Neuronal stem cell (in vitro differentiated cells): ENCODE data around the gene TTL.

Source experiments
- DNase-seq: peaks from one replicate; pipeline ENCODE4 v3.0.0-alpha.2; 2013; ENCODE audit warnings: low spot score
- H2AFZ ChIP-seq: one replicate; pipeline ENCODE4 v1.6.1; 2013; ENCODE audit warnings: mild to moderate bottlenecking, low read length, inconsistent platforms
- H2AK5ac ChIP-seq: 2 replicates; pipeline ENCODE4 v1.6.1; 2013; ENCODE audit warnings: low read depth, mild to moderate bottlenecking, inconsistent platforms, low read length, moderate library complexity, mixed read lengths
- H2BK120ac ChIP-seq: 2 replicates; pipeline ENCODE4 v1.6.1; 2013; ENCODE audit warnings: low read depth, mild to moderate bottlenecking, inconsistent platforms, low read length, moderate library complexity, mixed read lengths
- H2BK12ac ChIP-seq: one replicate; pipeline ENCODE4 v1.6.1; 2013; ENCODE audit warnings: low read length, inconsistent platforms
- H2BK15ac ChIP-seq: 2 replicates; pipeline ENCODE4 v1.6.1; 2013; ENCODE audit warnings: mild to moderate bottlenecking, low read length, inconsistent platforms, mixed read lengths
- H2BK5ac ChIP-seq: one replicate; pipeline ENCODE4 v1.6.1; 2013; ENCODE audit warnings: inconsistent platforms, mild to moderate bottlenecking, low read length, moderate library complexity
- H3K14ac ChIP-seq: one replicate; pipeline ENCODE4 v1.6.1; 2013; ENCODE audit warnings: low read length, inconsistent platforms
- H3K18ac ChIP-seq: 2 replicates; pipeline ENCODE4 v1.6.1; 2013; ENCODE audit warnings: low read length, inconsistent platforms
- H3K23ac ChIP-seq: 2 replicates; pipeline ENCODE4 v1.6.1; 2013; ENCODE audit warnings: low read depth, mild to moderate bottlenecking, mixed read lengths, low read length, inconsistent platforms; ENCODE audit not compliant: poor library complexity
- H3K27ac ChIP-seq: replicated peaks from 3 replicates; pipeline ENCODE4 v1.5.1; 2013; ENCODE audit warnings: low read length, inconsistent platforms
- H3K27me3 ChIP-seq, 3 experiments: 2 replicates each; pipeline ENCODE4 v1.6.1; 2013; ENCODE audit warnings: low read length in 3 of 3, mild to moderate bottlenecking in 2 of 3, inconsistent platforms in 1 of 3, low read depth in 1 of 3, mixed read lengths in 1 of 3, moderate library complexity in 1 of 3; ENCODE audit not compliant: control insufficient read depth in 3 of 3, insufficient read depth in 3 of 3
- H3K36me3 ChIP-seq, 2 donors: replicated peaks in 1 of 2; 2 replicates each; pipeline ENCODE4 v1.6.1; 2013; ENCODE audit warnings: low read length in 2 of 2; ENCODE audit not compliant: control insufficient read depth in 2 of 2, insufficient read depth in 2 of 2
- H3K4ac ChIP-seq: 2 replicates; pipeline ENCODE4 v1.6.1; 2013; ENCODE audit warnings: inconsistent platforms, mild to moderate bottlenecking, low read length, moderate library complexity
- H3K4me1 ChIP-seq, 2 donors: 1 replicate in 1 of 2; 2 replicates in 1 of 2; pipeline ENCODE4 v1.6.1; 2013; ENCODE audit warnings: low read length in 2 of 2, low read depth in 1 of 2; ENCODE audit not compliant: control insufficient read depth in 2 of 2, insufficient read depth in 1 of 2
- H3K4me2 ChIP-seq: one replicate; pipeline ENCODE4 v1.6.1; 2013; ENCODE audit warnings: mild to moderate bottlenecking, low read length, inconsistent platforms; ENCODE audit not compliant: insufficient read depth, poor library complexity, severe bottlenecking
- H3K4me3 ChIP-seq, 2 donors: 2 replicates each; pipeline ENCODE4 v1.5.1; 2013; ENCODE audit warnings: low read length in 2 of 2, mild to moderate bottlenecking in 2 of 2, inconsistent platforms in 1 of 2, moderate library complexity in 1 of 2
- H3K79me1 ChIP-seq: one replicate; pipeline ENCODE4 v1.6.1; 2013; ENCODE audit warnings: low read depth, mild to moderate bottlenecking, inconsistent platforms, low read length, moderate library complexity
- H3K9ac ChIP-seq: one replicate; pipeline ENCODE4 v1.6.1; 2013; ENCODE audit warnings: mild to moderate bottlenecking, low read depth, low read length, inconsistent platforms; ENCODE audit not compliant: poor library complexity
- H3K9me3 ChIP-seq, 2 donors: replicated peaks in 1 of 2; 2 replicates each; pipeline versions ENCODE3 to v1.6.1; 2013; ENCODE audit warnings: low read length in 2 of 2, mild to moderate bottlenecking in 2 of 2, inconsistent platforms in 1 of 2, low read depth in 1 of 2, mixed read lengths in 1 of 2, moderate library complexity in 1 of 2; ENCODE audit not compliant: control insufficient read depth in 2 of 2, insufficient read depth in 1 of 2
- H4K8ac ChIP-seq: one replicate; pipeline ENCODE4 v1.6.1; 2013; ENCODE audit warnings: low read depth, mild to moderate bottlenecking, inconsistent platforms, low read length, moderate library complexity
- H4K91ac ChIP-seq: one replicate; pipeline ENCODE4 v1.6.1; 2013; ENCODE audit warnings: low read length, low read depth, mild to moderate bottlenecking, inconsistent platforms; ENCODE audit not compliant: poor library complexity
- WGBS, 2 donors: extraction: QIAGEN DNeasy Blood & Tissue Kit; methylation state at CpG; one replicate each; pipeline ENCODE4 v1.1.7; 2013; ENCODE audit warnings: missing lambda C conversion rate in 2 of 2, mixed read lengths in 1 of 2; ENCODE audit not compliant: insufficient read length in 2 of 2, insufficient replicate concordance in 1 of 2; ENCODE audit errors: extremely low coverage in 2 of 2; 5-methylcytosine and 5-hydroxymethylcytosine counted together

Gene TTL

DNA sequence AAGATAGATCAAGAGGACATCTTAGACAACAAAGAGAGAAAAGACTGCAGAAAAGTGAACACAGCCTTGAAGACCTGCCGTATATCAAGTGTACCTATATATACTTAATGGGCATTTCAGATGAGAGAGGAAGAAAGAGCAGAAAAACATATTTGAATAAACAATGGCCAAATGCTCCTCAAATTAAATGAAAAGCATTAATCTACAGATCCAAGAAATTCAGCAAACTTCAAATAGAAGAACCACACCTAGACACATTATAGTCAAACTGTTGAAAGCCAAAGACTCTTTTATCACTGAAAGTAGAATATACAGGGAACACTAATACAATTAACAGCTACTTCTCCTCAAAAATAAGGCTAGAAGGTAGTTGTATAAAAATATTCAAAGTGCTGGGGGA is 18.7 kb upstream of the TTL start:
- Histone ChIP-seq H3K4ac (no peak overlapping the region), H3K23ac (no peak overlapping the region), H3K9me3 (no peaks in the 10 kb centered on the region), H2AK5ac (no peak overlapping the region), H3K4me2 (no peak overlapping the region), H2BK5ac (no peak overlapping the region), H3K9ac (no peak overlapping the region), H3K27ac (no peak overlapping the region), H4K91ac (no peak overlapping the region), H3K4me1 (no peaks in the 10 kb centered on the region), H2BK12ac (no peak overlapping the region), H3K36me3 (no peaks in the 10 kb centered on the region), H3K4me3 (no peak overlapping the region), H2AFZ (no peak overlapping the region), H3K79me1 (no peaks in the 10 kb centered on the region), H2BK120ac (no peak overlapping the region), H3K27me3 (peaks cover 0 to 6% (median 0%) of the 10 kb centered on the region in 3 experiments), H2BK15ac (no peak overlapping the region), H3K18ac (no peak overlapping the region), H3K14ac (no peak overlapping the region), H4K8ac (no peak overlapping the region)
- WGBS, 2 donors = no CpG with 5 or more reads among the region's 1 CpG
- DNase-seq = no peak

DNA sequence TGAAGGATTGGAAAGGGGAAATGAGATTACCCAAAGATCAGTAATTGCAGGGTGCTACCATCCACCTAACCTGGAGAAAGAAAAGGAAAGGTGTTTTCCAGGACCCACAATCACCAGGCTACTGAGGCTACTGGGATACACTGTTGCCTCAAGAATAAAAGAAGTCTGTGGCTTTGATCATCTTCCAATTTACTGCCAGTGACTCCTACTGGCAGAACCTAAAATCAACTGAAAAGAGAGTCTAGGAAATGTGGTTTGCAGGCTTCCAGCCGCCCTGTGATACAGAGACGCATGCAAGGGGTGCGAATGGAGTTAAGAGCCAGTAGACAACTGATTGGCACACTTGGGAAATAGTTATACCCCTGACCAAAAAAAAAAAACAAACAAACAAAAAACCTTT is 16.6 kb upstream of the TTL start:
- Histone ChIP-seq H3K4me1 (no peaks in the 10 kb centered on the region), H4K91ac (no peak overlapping the region), H3K36me3 (no peaks in the 10 kb centered on the region), H3K4me2 (no peak overlapping the region), H2BK120ac (no peak overlapping the region), H2AFZ (no peak overlapping the region), H2AK5ac (no peak overlapping the region), H3K27ac (no peak overlapping the region), H3K27me3 (no peaks in the 10 kb centered on the region), H2BK15ac (no peak overlapping the region), H3K4ac (no peak overlapping the region), H2BK12ac (no peak overlapping the region), H4K8ac (no peak overlapping the region), H2BK5ac (no peak overlapping the region), H3K9ac (no peak overlapping the region), H3K4me3 (no peak overlapping the region), H3K9me3 (no peaks in the 10 kb centered on the region), H3K14ac (no peak overlapping the region), H3K79me1 (no peaks in the 10 kb centered on the region), H3K23ac (no peak overlapping the region), H3K18ac (no peak overlapping the region)
- no CpG with 5 or more reads among the region's 3 CpGs for WGBS, 2 donors
- DNase-seq = no peak

DNA sequence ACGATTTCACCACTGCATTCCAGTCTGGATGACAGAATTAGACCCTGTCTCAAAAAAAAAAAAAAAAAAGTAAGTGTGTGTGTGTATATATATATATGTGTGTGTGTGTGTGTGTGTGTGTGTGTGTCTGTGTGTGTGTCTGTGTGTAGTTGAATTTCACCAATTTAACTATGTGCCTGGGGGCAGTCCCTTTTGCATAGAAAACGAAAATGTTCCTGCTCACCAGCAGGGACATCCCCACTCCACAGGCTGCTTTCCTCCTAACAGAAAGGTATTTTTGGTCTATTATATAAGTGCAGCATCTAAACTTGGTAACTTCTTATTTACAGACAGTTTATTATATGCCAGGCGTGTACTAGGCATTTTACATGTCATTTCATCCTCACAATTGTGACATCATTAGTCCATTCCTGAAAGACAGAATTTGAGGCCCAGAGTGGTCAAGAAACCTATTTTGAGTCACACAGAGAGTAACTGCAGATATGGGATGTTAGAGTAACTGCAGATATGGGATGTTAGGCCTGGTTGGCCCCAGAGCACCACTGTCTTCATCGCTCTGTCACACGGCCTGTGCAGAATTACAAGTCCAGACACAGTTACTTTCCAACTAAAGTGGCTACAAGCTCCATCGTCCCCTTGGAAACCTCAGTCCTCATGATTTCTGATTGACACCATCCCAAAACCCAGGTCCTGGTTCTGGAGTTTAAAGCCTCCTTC is 9.3 kb upstream of the TTL start:
- H3K4me2 ChIP-seq = no peak overlapping the region
- no peak overlapping the region for H3K23ac ChIP-seq
- H3K4me3 ChIP-seq = no peak overlapping the region
- no peak overlapping the region for H2BK120ac ChIP-seq
- no peak overlapping the region for H2BK12ac ChIP-seq
- H2AK5ac ChIP-seq = no peak overlapping the region
- H3K27ac ChIP-seq = no peak overlapping the region
- H2BK5ac ChIP-seq = no peak overlapping the region
- H4K91ac ChIP-seq = no peak overlapping the region
- no peak overlapping the region for H4K8ac ChIP-seq
- no peaks in the 10 kb centered on the region for H3K36me3 ChIP-seq
- no peak overlapping the region for H3K18ac ChIP-seq
- DNase-seq = no peak
- WGBS, 2 donors = no CpG with 5 or more reads among the region's 6 CpGs
- no peaks in the 10 kb centered on the region for H3K9me3 ChIP-seq
- no peak overlapping the region for H2BK15ac ChIP-seq
- H3K14ac ChIP-seq = no peak overlapping the region
- no peak overlapping the region for H2AFZ ChIP-seq
- H3K4ac ChIP-seq = no peak overlapping the region
- H3K27me3 ChIP-seq = peaks cover 0 to 3% (median 0%) of the 10 kb centered on the region in 3 experiments
- H3K9ac ChIP-seq = no peak overlapping the region
- no peaks in the 10 kb centered on the region for H3K79me1 ChIP-seq
- no peaks in the 10 kb centered on the region for H3K4me1 ChIP-seq

DNA sequence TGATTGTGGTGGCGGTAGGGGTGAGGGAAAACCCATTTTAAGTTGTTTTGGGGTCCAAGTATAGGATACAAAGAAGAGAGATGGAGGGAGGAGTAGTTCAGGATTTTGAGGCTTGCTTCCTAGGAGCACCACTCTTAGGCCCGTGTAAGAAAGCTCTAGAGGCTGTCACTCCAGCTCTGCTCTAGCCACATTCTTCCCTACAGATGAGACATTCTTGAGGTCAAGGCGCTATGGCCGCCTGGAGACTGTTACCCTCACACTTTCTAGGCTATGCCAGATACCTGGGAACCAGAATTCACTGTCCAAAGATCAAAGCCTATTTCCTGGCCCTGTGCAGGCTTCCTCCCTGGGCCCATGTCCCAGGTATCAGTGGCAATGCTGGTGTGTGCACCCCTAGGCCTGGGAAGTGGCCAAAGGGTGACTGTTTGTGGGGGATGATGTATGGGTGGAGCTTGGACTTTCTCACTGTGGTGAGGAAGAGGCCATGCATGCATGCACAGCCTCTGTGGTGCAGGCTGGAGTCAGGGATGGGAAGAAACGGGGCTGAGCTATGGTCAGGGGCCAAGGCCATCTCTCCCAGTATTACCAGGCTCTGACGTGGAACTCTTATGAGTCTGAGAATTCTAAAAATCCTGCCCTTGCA is 7.0 kb upstream of the TTL start:
- Histone ChIP-seq H2BK15ac (no peak overlapping the region), H4K91ac (no peak overlapping the region), H2AFZ (no peak overlapping the region), H3K36me3 (no peaks in the 10 kb centered on the region), H3K14ac (no peak overlapping the region), H3K27ac (no peak overlapping the region), H3K27me3 (peaks cover 0 to 3% (median 0%) of the 10 kb centered on the region in 3 experiments), H3K9me3 (no peaks in the 10 kb centered on the region), H2BK120ac (no peak overlapping the region), H4K8ac (no peak overlapping the region), H2BK5ac (no peak overlapping the region), H3K79me1 (no peaks in the 10 kb centered on the region), H3K23ac (no peak overlapping the region), H3K4ac (no peak overlapping the region), H3K4me3 (no peak overlapping the region), H3K4me2 (no peak overlapping the region), H3K18ac (no peak overlapping the region), H3K4me1 (no peaks in the 10 kb centered on the region), H3K9ac (no peak overlapping the region), H2BK12ac (no peak overlapping the region), H2AK5ac (no peak overlapping the region)
- no CpG with 5 or more reads among the region's 6 CpGs for WGBS, 2 donors
- DNase-seq = no peak
